ENCODE results near the gene BSN.

The BSN gene

DNA sequence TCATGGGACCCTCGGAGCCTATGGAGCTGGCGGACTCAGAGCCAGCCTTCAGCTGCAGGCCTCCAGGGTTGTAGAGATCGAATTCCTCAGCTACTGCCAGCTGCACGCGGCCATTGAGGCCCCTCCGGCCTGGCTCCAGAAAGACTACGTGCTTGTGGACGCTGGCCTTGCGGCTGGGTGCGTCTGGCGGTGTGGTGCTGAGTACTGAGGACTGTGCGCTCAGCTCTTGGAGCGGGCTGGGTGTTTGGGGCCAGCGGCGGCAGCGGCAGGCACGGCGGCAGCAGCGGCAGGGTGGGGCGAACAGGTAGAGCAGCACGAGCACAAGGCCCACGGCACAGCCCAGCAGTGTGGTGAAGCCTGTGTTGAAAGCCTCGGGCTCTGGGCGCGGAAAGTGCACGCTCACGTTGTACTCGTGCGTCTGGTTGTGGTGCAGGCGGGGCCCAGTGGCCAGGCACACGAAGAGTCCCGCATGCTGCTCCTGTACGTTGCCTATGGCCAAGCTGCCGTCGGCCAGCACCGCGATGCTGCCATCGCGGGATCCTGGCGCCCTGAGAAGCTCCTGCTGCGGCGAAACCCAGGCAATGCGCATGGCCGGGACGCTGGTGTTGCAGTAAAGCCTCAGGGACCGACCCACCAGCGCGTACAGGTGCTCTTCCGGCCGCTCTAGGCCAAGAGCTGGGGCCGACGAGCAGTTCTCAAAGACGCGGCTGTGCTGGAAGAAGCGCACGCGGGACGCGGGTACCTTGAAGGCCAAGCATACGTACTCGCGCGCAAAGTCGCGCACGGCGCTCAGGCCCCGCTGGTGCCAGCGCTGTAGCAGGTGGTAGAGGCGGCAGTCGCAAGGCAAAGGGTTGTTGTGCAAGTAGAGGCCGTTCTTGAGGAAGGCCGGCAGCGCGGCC lies 163.9 kb downstream of the BSN start:
- DNase-seq = no peak

DNA sequence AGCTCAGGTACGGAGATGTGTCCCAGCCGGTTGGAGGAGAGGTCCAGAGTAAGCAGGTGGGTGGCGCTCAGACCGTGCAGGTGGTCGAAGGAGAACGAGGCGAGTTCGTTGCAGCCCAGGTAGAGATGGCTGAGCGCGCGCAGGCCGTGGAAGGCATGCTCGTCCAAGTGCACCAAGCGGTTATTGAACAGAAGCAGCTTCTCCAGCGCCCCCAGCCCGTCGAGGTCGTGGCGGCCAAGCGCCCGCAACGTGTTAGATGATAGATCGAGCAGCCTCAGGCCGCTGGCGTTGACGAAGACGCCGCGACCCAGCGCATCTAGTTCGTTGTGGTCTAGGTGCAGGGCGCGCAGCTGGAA lies 164.6 kb downstream of the BSN start:
- no peak for DNase-seq

DNA sequence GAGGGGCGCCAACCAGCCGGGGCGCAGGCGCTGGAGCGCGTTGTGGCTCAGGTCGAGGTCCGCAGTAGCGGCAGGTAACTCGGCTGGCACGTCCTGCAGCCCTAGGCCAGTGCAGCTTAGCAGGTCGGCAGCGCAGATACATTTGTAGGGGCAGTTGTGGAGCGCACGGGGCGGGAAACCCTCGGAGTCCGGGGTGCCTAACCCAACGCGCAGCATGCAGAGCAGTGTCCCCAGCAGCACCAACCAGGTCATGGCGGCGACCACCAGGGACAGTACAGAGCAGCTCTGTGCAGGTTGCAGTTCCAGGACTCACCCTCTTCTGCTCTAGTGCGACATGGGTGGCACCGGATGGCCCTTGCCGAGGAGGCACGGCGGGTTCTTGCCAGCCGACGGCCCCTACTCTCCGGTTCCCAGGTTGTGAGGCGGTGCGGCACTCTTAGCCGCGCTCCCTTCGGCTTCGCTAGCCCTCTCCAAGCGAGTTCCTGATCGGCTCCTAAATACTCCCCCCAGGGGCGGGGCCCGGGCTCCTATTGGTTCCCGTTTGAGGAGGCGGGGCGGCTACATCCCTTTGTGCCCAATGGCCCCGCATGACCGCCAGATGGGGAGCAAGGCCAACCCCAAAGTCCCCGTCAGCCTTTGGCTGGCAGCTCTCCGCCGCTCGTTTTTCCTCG lies 165.1 kb downstream of the BSN start, which contains the start of gene AMIGO3:
Gene AMIGO3, minus strand, starts transcription at position 471 of the 671 bp plus-strand sequence. Its CDS starts 219 bp downstream, at position 252.
- peak; percentile 85 for DNase-seq
